ENCODE data around the gene ACSBG1.

The ACSBG1 gene

GRCh38 chr15:78127882-78128281 lies 106.5 kb downstream of the ACSBG1 start:
- no peak for DNase-seq

- DNase-seq = no peak
Observed at GRCh38 chr15:78125267-78125666, 109.1 kb downstream of the ACSBG1 start.

GRCh38 chr15:78120523-78120922 lies 113.8 kb downstream of the ACSBG1 start:
- DNase-seq = no peak
